Kidney epithelial cell (primary cell): ENCODE results near the gene KRT27. TPM values are rescaled to one million over a fixed set of nuclear protein-coding genes. Genes with fewer than 3 reads are reported as not detected.

Experiments
- DNase-seq: peaks from one replicate; pipeline ENCODE4 v3.0.0-alpha.2; 2010; ENCODE audit warnings: low read depth
- H3K27me3 ChIP-seq: 2 replicates; pipeline ENCODE4 v1.6.0; 2011; ENCODE audit warnings: low read length; ENCODE audit not compliant: control insufficient read depth, insufficient read depth
- H3K36me3 ChIP-seq: 2 replicates; pipeline ENCODE4 v1.5.1; 2011; ENCODE audit warnings: low read length; ENCODE audit not compliant: control insufficient read depth, insufficient read depth
- H3K4me3 ChIP-seq: 2 replicates; pipeline ENCODE4 v1.5.1; 2011; ENCODE audit warnings: low read depth, mild to moderate bottlenecking, control low read depth, low read length
- CTCF ChIP-seq: IDR thresholded peaks from 2 replicates; pipeline ENCODE4 v1.5.1; 2011; ENCODE audit warnings: mild to moderate bottlenecking, moderate library complexity, low read length, control low read depth, inconsistent platforms; ENCODE audit not compliant: insufficient read depth, poor library complexity, severe bottlenecking
- total RNA-seq: library from RNA; depleted of rRNA; stranded (reverse); fragments of >200 nt; gene quantifications from 2 replicates; pipeline ENCODE4 v1.2.3, GENCODE V29; 2015

The KRT27 gene
- total RNA-seq, 1 donor from 2014 or later = not detected

GRCh38 chr17:40801157-40801556 lies 18.8 kb upstream of the KRT27 start:
- no peak for DNase-seq
- TF ChIP-seq CTCF = no peak
- no peak overlapping the region for H3K4me3 ChIP-seq
- no peaks in the 10 kb centered on the region for H3K36me3 ChIP-seq
- H3K27me3 ChIP-seq = no peaks in the 10 kb centered on the region

GRCh38 chr17:40800381-40800780 lies 18.0 kb upstream of the KRT27 start:
- TF ChIP-seq CTCF = no peak
- H3K4me3 ChIP-seq = no peak overlapping the region
- no peaks in the 10 kb centered on the region for H3K27me3 ChIP-seq
- no peak for DNase-seq
- no peaks in the 10 kb centered on the region for H3K36me3 ChIP-seq

DNA sequence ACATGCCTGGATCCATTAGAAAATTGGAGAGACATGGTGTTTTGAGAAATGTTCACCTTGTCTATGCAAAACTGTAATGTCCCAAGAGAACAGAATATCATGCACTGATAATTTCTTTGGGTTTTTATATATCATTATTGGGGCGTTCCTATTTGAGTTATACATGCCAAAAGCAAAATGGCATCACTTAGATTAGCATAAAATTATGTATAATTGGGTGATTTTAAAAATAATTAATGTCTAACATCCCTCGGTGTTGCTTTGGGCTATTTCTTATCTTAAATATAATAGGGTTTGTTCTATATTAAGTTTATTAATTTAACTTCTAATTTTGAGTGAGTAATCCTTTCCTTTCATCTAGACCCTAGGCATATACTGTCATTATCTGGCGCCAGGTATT lies 17.5 kb upstream of the KRT27 start, which contains the start of gene KRT28:
TSS of gene KRT28 (minus strand) at position 101 of the 400 bp plus-strand sequence. CDS start at position 35, 66 bp downstream.
- DNase-seq = no peak
- no peaks in the 10 kb centered on the region for H3K36me3 ChIP-seq
- no peak for TF ChIP-seq CTCF
- H3K27me3 ChIP-seq = no peaks in the 10 kb centered on the region
- H3K4me3 ChIP-seq = no peak within 1 kb of the TSS

DNA sequence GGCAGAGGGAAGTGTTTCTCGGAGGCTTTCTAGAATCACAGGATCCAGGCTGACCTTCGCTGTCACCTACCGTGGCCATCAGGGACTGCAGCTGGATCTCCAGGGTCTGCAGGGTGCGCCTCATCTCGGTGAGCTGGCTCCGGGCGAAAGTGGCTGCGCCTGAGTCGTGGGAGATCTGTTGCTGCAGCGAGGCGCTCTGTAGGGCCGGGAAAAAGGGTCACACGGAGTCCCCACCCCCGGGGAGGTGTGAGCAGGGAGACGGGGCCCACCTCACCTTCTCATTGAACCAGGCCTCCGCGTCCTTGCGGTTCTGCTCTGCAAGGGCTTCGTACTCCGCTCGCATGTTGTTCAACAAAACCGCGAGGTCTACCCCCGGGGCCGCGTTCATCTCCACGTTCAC lies 14.5 kb upstream of the KRT27 start:
- Histone ChIP-seq H3K4me3 (no peak overlapping the region), H3K27me3 (no peaks in the 10 kb centered on the region), H3K36me3 (no peaks in the 10 kb centered on the region)
- DNase-seq = no peak
- no peak for TF ChIP-seq CTCF

DNA sequence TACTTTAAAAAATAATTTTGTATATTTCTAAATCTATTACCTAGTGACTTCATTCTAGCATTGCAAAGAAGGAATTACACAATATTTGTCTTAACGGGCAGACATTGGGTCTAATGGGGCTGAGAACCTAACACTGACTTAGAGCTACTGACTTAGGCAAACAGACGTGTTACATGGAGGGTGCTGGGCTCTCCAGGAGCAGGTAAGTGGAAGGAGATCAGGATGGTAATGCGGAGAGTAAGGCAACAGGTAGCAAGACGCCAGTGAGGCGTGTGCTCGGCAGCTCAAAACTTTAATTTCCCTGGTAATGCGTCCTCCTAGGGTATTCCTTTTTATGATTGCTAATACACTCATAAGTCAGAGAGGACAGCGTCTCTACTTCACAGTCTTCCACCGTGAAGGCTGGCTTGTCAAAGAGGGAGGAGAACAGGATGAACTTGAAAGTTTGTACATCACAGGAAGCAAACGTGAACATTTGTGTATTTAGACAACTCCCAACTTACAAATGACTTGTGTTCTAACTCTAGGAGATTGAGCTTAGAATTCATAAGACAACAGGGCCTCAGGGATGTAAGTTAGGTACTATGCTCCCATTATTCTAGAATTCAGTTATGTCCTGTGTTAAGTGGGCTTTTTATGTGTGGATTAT lies 12.8 kb upstream of the KRT27 start:
- no peaks in the 10 kb centered on the region for H3K36me3 ChIP-seq
- H3K27me3 ChIP-seq = no peaks in the 10 kb centered on the region
- H3K4me3 ChIP-seq = no peak overlapping the region
- no peak for TF ChIP-seq CTCF
- DNase-seq = no peak

DNA sequence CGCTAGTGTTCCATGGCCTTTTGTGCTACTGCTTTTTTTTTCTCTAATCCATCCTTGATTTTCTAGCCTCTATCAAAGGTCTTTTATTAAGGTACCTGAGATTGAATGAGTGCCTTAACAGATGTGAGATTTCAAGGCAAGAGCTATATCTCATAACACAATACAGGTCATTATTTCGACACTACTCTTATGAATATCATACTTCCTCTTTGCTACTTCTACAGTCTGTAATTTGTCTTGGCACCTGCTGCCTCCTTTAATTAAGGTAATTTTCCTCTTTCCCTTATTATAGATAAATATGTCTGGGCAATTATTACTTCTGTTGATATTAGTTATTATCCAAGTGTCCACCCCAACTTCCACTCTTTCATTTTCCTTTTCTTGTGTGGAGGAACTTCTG lies 12.1 kb upstream of the KRT27 start:
- H3K36me3 ChIP-seq = no peaks in the 10 kb centered on the region
- no peak for TF ChIP-seq CTCF
- DNase-seq = no peak
- H3K27me3 ChIP-seq = no peaks in the 10 kb centered on the region
- no peak overlapping the region for H3K4me3 ChIP-seq
